Neural progenitor cell (in vitro differentiated cells): ENCODE data around the gene CALN1. TPM values are rescaled to one million over a fixed set of nuclear protein-coding genes. Genes with fewer than 3 reads are reported as not detected.
"Not testable (repeated sequence)": the region's sequence is repeated elsewhere in the genome, so short reads cannot be mapped to it uniquely, and the experiment has no call there.

Experiments
- DNase-seq: peaks from one replicate; pipeline ENCODE4 v3.0.0-alpha.2; 2016; ENCODE audit warnings: low spot score
- H2AFZ ChIP-seq: fragments of 200-600 bp; sonication (generic); replicated peaks from 2 replicates; pipeline ENCODE4 v1.6.1; 2016; ENCODE audit warnings: antibody characterized with exemption
- H3F3A ChIP-seq: fragments of 200-600 bp; sonication (generic); 2 replicates; pipeline ENCODE4 v1.6.1; 2016; ENCODE audit warnings: antibody characterized with exemption, low read depth
- H3K27ac ChIP-seq: fragments of 200-600 bp; sonication (generic); 2 replicates; pipeline ENCODE4 v1.5.1; 2016; ENCODE audit warnings: mild to moderate bottlenecking
- H3K27me3 ChIP-seq: fragments of 200-600 bp; sonication (generic); 2 replicates; pipeline ENCODE4 v1.6.1; 2016; ENCODE audit warnings: mild to moderate bottlenecking, moderate library complexity
- H3K36me3 ChIP-seq: fragments of 200-600 bp; sonication (generic); 2 replicates; pipeline ENCODE4 v1.5.1; 2016
- H3K4me1 ChIP-seq: fragments of 200-600 bp; sonication (generic); 2 replicates; pipeline ENCODE4 v1.6.1; 2016; ENCODE audit warnings: mixed run types
- H3K4me2 ChIP-seq: fragments of 200-600 bp; sonication (generic); 2 replicates; pipeline ENCODE4 v1.6.1; 2016
- H3K4me3 ChIP-seq: fragments of 200-600 bp; sonication (generic); 2 replicates; pipeline ENCODE4 v1.5.1; 2016
- H3K79me2 ChIP-seq: fragments of 200-600 bp; sonication (generic); 2 replicates; pipeline ENCODE4 v1.6.1; 2016; ENCODE audit warnings: low read depth
- H3K9ac ChIP-seq: fragments of 200-600 bp; sonication (generic); 2 replicates; pipeline ENCODE4 v1.6.1; 2016
- H3K9me3 ChIP-seq: fragments of 200-600 bp; sonication (generic); 2 replicates; pipeline ENCODE4 v1.5.1; 2016; ENCODE audit warnings: low read depth
- H4K20me1 ChIP-seq: fragments of 200-600 bp; sonication (generic); 2 replicates; pipeline ENCODE4 v1.6.1; 2016; ENCODE audit warnings: low read depth
- H3K27ac Mint-ChIP-seq: 3 replicates; pipeline ENCODE4 v1.8.0; 2021; ENCODE audit warnings: mixed read lengths
- H3K27me3 Mint-ChIP-seq: 2 replicates; pipeline ENCODE4 v1.8.0; 2022; ENCODE audit warnings: low read depth, mild to moderate bottlenecking, inconsistent platforms, moderate library complexity, mixed read lengths; ENCODE audit not compliant: insufficient read depth
- H3K36me3 Mint-ChIP-seq: 3 replicates; pipeline ENCODE4 v1.8.0; 2021; ENCODE audit warnings: mixed read lengths
- H3K4me1 Mint-ChIP-seq: 3 replicates; pipeline ENCODE4 v1.8.0; 2021; ENCODE audit warnings: mixed read lengths
- H3K4me3 Mint-ChIP-seq: 3 replicates; pipeline ENCODE4 v1.8.0; 2021; ENCODE audit warnings: mild to moderate bottlenecking, moderate library complexity, mixed read lengths
- H3K9me3 Mint-ChIP-seq: 3 replicates; pipeline ENCODE4 v1.8.0; 2020; ENCODE audit warnings: mixed read lengths
- CTCF ChIP-seq: fragments of 200-600 bp; sonication (generic); IDR thresholded peaks from 2 replicates; pipeline ENCODE4 v1.5.1; 2017; ENCODE audit warnings: antibody characterized with exemption, mild to moderate bottlenecking
- EZH2 ChIP-seq: fragments of 200-600 bp; sonication (generic); IDR thresholded peaks from 2 replicates; pipeline ENCODE4 v1.6.1; 2017; ENCODE audit warnings: antibody characterized with exemption, mild to moderate bottlenecking, moderate library complexity
- EZH2phosphoT487 ChIP-seq: fragments of 200-600 bp; sonication (generic); IDR thresholded peaks from 2 replicates; pipeline ENCODE4 v1.6.1; 2017; ENCODE audit warnings: antibody characterized with exemption
- total RNA-seq: library from RNA; depleted of rRNA; stranded (reverse); fragments of >200 nt; gene quantifications from 2 replicates; pipeline ENCODE4 v1.2.3, GENCODE V29; 2015; ENCODE audit warnings: low replicate concordance

The CALN1 gene
- total RNA-seq, 1 donor from 2014 or later, result 3.1 TPM

- no peaks in the 10 kb centered on the region for H3K36me3 ChIP-seq
- H3F3A ChIP-seq, result no peaks in the 10 kb centered on the region
- H3K27me3 Mint-ChIP-seq, result peaks cover 3% of the 10 kb centered on the region
- no peaks in the 10 kb centered on the region for H4K20me1 ChIP-seq
- H3K4me3 ChIP-seq, result no peak overlapping the region
- H3K4me1 ChIP-seq, result no peaks in the 10 kb centered on the region
- H3K9me3 Mint-ChIP-seq, result peaks cover 3% of the 10 kb centered on the region
- no peak overlapping the region for H3K9ac ChIP-seq
- H3K36me3 Mint-ChIP-seq, result no peaks in the 10 kb centered on the region
- H3K27ac Mint-ChIP-seq, result no peak overlapping the region
- H3K4me3 Mint-ChIP-seq, result no peak overlapping the region
- no peaks in the 10 kb centered on the region for H3K9me3 ChIP-seq
- H3K79me2 ChIP-seq, result no peaks in the 10 kb centered on the region
- TF ChIP-seq EZH2 (no peak), EZH2phosphoT487 (no peak), CTCF (no peak)
- no peak for DNase-seq
- H3K4me2 ChIP-seq, result no peak overlapping the region
- H3K4me1 Mint-ChIP-seq, result no peaks in the 10 kb centered on the region
- no peak overlapping the region for H3K27ac ChIP-seq
- H2AFZ ChIP-seq, result no peak overlapping the region
- peaks cover 3% of the 10 kb centered on the region for H3K27me3 ChIP-seq
Observed at GRCh38 chr7:72213769-72214168, 198.4 kb downstream of the CALN1 start.

- Histone ChIP-seq H3K36me3 (no peaks in the 10 kb centered on the region), H4K20me1 (no peaks in the 10 kb centered on the region), H2AFZ (no peak overlapping the region), H3K79me2 (no peaks in the 10 kb centered on the region), H3F3A (no peaks in the 10 kb centered on the region), H3K4me2 (no peak overlapping the region), H3K4me3 (no peak overlapping the region), H3K9ac (no peak overlapping the region), H3K27ac (no peak overlapping the region), H3K27me3 (peaks cover 4% of the 10 kb centered on the region), H3K4me1 (no peaks in the 10 kb centered on the region), H3K9me3 (no peaks in the 10 kb centered on the region)
- peaks cover 3% of the 10 kb centered on the region for H3K9me3 Mint-ChIP-seq
- no peak for DNase-seq
- H3K27me3 Mint-ChIP-seq, result peaks cover 3% of the 10 kb centered on the region
- no peak overlapping the region for H3K4me3 Mint-ChIP-seq
- H3K36me3 Mint-ChIP-seq, result no peaks in the 10 kb centered on the region
- H3K4me1 Mint-ChIP-seq, result no peaks in the 10 kb centered on the region
- no peak overlapping the region for H3K27ac Mint-ChIP-seq
- no peak for TF ChIP-seq CTCF
- TF ChIP-seq EZH2phosphoT487, result no peak
- TF ChIP-seq EZH2, result no peak
Observed at GRCh38 chr7:72213081-72213480, 199.1 kb downstream of the CALN1 start.

- Histone ChIP-seq H3K9ac (no peak overlapping the region), H3K36me3 (no peaks in the 10 kb centered on the region), H3K4me1 (no peaks in the 10 kb centered on the region), H3K4me3 (no peak overlapping the region), H4K20me1 (no peaks in the 10 kb centered on the region), H3K79me2 (no peaks in the 10 kb centered on the region), H3K27ac (no peak overlapping the region), H2AFZ (no peak overlapping the region), H3F3A (no peaks in the 10 kb centered on the region), H3K9me3 (no peaks in the 10 kb centered on the region), H3K4me2 (no peak overlapping the region), H3K27me3 (peaks cover 4% of the 10 kb centered on the region)
- DNase-seq, result no peak
- H3K36me3 Mint-ChIP-seq, result no peaks in the 10 kb centered on the region
- TF ChIP-seq CTCF (no peak), EZH2 (no peak), EZH2phosphoT487 (no peak)
- H3K4me3 Mint-ChIP-seq, result no peak overlapping the region
- H3K4me1 Mint-ChIP-seq, result no peaks in the 10 kb centered on the region
- peaks cover 3% of the 10 kb centered on the region for H3K9me3 Mint-ChIP-seq
- peaks cover 3% of the 10 kb centered on the region for H3K27me3 Mint-ChIP-seq
- H3K27ac Mint-ChIP-seq, result no peak overlapping the region
Observed at GRCh38 chr7:72211175-72211574, 201.0 kb downstream of the CALN1 start.

- H3K4me3 Mint-ChIP-seq, H3K4me3 ChIP-seq, H3K27me3 ChIP-seq, H3K27ac ChIP-seq, H3F3A ChIP-seq, H2AFZ ChIP-seq, H3K36me3 ChIP-seq, H3K9me3 ChIP-seq, H3K4me1 Mint-ChIP-seq, H3K4me2 ChIP-seq, H3K9me3 Mint-ChIP-seq, DNase-seq, H3K27me3 Mint-ChIP-seq, H4K20me1 ChIP-seq, H3K36me3 Mint-ChIP-seq, H3K79me2 ChIP-seq, H3K9ac ChIP-seq, H3K4me1 ChIP-seq, H3K27ac Mint-ChIP-seq: not testable (repeated sequence)
Observed at GRCh38 chr7:72209006-72209405, 203.1 kb downstream of the CALN1 start.
